Neural crest cell (in vitro differentiated cells): ENCODE data around the gene AGBL2. TPM values are rescaled to one million over a fixed set of nuclear protein-coding genes. Genes with fewer than 3 reads are reported as not detected.
"Not testable (repeated sequence)": the region's sequence is repeated elsewhere in the genome, so short reads cannot be mapped to it uniquely, and the experiment has no call there.

Experiments used
- DNase-seq: peaks from one replicate; pipeline ENCODE4 v3.0.0; 2021; ENCODE audit warnings: low read depth, mixed read lengths, low spot score
- H3K27ac Mint-ChIP-seq: one replicate; pipeline ENCODE4 v1.8.0; 2021; ENCODE audit warnings: mild to moderate bottlenecking, mixed read lengths; ENCODE audit not compliant: unreplicated experiment
- H3K27me3 Mint-ChIP-seq: 2 replicates; pipeline ENCODE4 v1.8.0; 2021; ENCODE audit warnings: low read depth, mild to moderate bottlenecking, mixed read lengths
- H3K36me3 Mint-ChIP-seq: 2 replicates; pipeline ENCODE4 v1.8.0; 2021; ENCODE audit warnings: low read depth, mild to moderate bottlenecking, mixed read lengths
- H3K4me1 Mint-ChIP-seq: 2 replicates; pipeline ENCODE4 v1.8.0; 2021; ENCODE audit warnings: mixed read lengths
- H3K4me3 Mint-ChIP-seq: one replicate; pipeline ENCODE4 v1.8.0; 2021; ENCODE audit warnings: mild to moderate bottlenecking, mixed read lengths
- H3K9me3 Mint-ChIP-seq: 2 replicates; pipeline ENCODE4 v1.8.0; 2021; ENCODE audit warnings: mixed read lengths
- CTCF ChIP-seq: fragments of 200-600 bp; sonication (generic); conservative IDR thresholded peaks from 2 replicates; pipeline ENCODE4 v1.5.0; 2021; ENCODE audit warnings: antibody characterized with exemption, mild to moderate bottlenecking
- total RNA-seq: library from RNA; stranded (reverse); gene quantifications from 2 replicates; pipeline ENCODE4 v1.2.1, GENCODE V29; 2021

Gene AGBL2
- total RNA-seq, 1 donor from 2014 or later, result 2.1 TPM

GRCh38 chr11:47649276-47649675, 65.9 kb downstream of the AGBL2 start:
- H3K4me3 Mint-ChIP-seq, result no peak overlapping the region
- no peak for DNase-seq
- H3K27me3 Mint-ChIP-seq, result no peaks in the 10 kb centered on the region
- H3K27ac Mint-ChIP-seq, result no peak overlapping the region
- H3K4me1 Mint-ChIP-seq, result no peaks in the 10 kb centered on the region
- no peak for TF ChIP-seq CTCF
- H3K9me3 Mint-ChIP-seq, result no peaks in the 10 kb centered on the region
- no peaks in the 10 kb centered on the region for H3K36me3 Mint-ChIP-seq

DNA sequence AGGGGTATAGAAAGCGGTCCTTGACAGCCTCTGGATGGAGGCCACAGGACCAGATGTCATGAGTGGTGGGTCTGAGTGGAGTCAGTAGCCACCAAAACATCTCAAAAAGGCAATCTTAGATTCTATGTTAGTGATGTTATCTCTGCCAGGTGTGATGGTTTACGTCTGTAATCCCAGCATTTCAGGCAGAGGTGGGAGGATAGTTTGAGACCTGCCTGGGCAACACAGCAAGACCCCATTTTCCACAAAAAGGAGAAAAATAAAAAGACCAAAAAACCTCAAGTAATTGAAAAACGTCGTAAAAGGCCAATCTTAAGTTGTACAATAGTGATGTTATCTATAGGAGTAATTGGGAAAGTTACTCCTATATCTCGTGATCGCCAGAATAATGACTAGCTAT, 69.2 kb downstream of the AGBL2 start:
- TF ChIP-seq CTCF, result no peak
- no peaks in the 10 kb centered on the region for H3K9me3 Mint-ChIP-seq
- no peak for DNase-seq
- no peaks in the 10 kb centered on the region for H3K27me3 Mint-ChIP-seq
- no peak overlapping the region for H3K4me3 Mint-ChIP-seq
- H3K36me3 Mint-ChIP-seq, result no peaks in the 10 kb centered on the region
- H3K27ac Mint-ChIP-seq, result peak overlapping the region; percentile 46
- H3K4me1 Mint-ChIP-seq, result peaks cover 20% of the 10 kb centered on the region

DNA sequence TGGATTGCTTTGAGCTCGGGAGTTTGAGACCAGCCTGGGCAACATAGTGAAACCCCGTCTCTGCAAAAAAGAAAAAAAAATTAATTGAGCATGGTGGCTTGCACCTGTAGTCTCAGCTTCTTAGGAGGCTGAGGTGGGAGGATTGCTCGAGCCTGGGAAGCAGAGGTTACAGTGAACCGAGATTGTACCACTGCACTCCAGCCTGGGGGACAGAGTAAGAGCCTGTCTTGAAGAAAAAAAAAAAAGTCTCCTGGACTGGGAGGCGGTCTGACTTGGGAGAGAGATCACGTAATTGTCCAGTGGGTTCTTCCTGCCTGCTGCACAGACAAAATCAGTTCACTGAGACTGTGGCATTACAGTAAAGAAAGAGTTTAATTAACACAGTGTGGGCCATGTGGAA, 69.7 kb downstream of the AGBL2 start:
- H3K4me1 Mint-ChIP-seq, result peaks cover 25% of the 10 kb centered on the region
- H3K36me3 Mint-ChIP-seq, result no peaks in the 10 kb centered on the region
- peak overlapping the region; percentile 46 for H3K27ac Mint-ChIP-seq
- no peaks in the 10 kb centered on the region for H3K9me3 Mint-ChIP-seq
- H3K27me3 Mint-ChIP-seq, result no peaks in the 10 kb centered on the region
- DNase-seq, result no peak
- no peak overlapping the region for H3K4me3 Mint-ChIP-seq
- no peak for TF ChIP-seq CTCF

DNA sequence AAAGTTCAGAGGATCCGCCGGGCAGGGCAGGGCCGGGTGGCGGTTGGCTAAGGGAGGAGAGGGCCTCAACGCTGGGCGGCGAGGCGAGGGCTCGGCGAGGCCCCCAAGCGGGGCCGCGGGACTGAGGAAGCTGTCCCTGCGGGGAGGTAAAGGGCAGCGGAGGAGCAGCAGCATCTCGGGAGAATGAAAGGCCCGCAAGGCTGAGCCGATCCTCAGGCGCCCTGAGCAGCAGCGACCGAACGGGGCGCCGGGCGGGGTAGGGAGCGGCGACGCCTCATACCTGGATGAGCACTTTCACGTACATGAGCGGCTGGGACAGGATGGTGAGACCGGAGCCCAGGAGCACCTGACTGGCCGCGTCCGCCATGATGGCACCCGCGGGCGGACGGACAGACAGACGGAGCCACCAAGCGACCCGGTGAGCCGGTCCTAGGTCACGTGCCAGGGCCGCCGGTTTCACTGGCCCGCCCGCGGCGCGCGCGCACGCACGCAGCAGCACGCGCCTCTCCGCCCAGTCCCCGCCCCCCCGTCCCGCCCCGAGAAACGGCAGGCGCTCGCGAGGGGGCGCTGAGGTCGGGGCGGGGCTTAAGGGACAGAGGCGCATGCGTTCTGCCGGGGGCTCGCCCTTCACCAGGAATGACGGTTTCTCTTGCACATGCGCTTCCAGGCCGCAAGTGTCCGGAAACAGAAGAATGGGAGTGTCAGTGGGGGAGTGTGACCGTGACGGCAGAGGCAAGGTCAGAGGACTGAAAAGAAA, 72.9 kb downstream of the AGBL2 start, which contains the start of gene MTCH2:
Gene MTCH2 (minus strand): TSS at position 461 of the 757 bp plus-strand sequence. CDS start 94 bp downstream, at position 367.
- H3K27ac Mint-ChIP-seq, result peak within 1 kb of the TSS; percentile 72
- peak within 1 kb of the TSS; percentile 92 for H3K4me3 Mint-ChIP-seq
- DNase-seq, result peak; percentile 91
- peaks cover 35% of the 10 kb centered on the region for H3K4me1 Mint-ChIP-seq
- TF ChIP-seq CTCF, result peak; percentile 51
- no peaks in the 10 kb centered on the region for H3K27me3 Mint-ChIP-seq
- peaks cover 6% of the 10 kb centered on the region for H3K36me3 Mint-ChIP-seq
- no peaks in the 10 kb centered on the region for H3K9me3 Mint-ChIP-seq

GRCh38 chr11:47641600-47642098, 73.5 kb downstream of the AGBL2 start:
- Mint-ChIP-seq H3K27me3 (no peaks in the 10 kb centered on the region), H3K9me3 (no peaks in the 10 kb centered on the region), H3K36me3 (peaks cover 6% of the 10 kb centered on the region), H3K4me1 (peaks cover 35% of the 10 kb centered on the region), H3K4me3 (peak overlapping the region; percentile 92), H3K27ac (peak overlapping the region; percentile 71)
- DNase-seq, result no peak
- no peak for TF ChIP-seq CTCF

- peaks cover 35% of the 10 kb centered on the region for H3K4me1 Mint-ChIP-seq
- not testable (repeated sequence) for H3K36me3 Mint-ChIP-seq, H3K27ac Mint-ChIP-seq
These were observed 74.7 kb downstream of the AGBL2 start for GRCh38 chr11:47640506-47640905.

GRCh38 chr11:47636331-47636730, 78.8 kb downstream of the AGBL2 start:
- H3K9me3 Mint-ChIP-seq, H3K27ac Mint-ChIP-seq, DNase-seq, H3K4me3 Mint-ChIP-seq, H3K27me3 Mint-ChIP-seq: not testable (repeated sequence)
- peaks cover 18% of the 10 kb centered on the region for H3K4me1 Mint-ChIP-seq
- peaks cover 21% of the 10 kb centered on the region for H3K36me3 Mint-ChIP-seq

More at GRCh38 chr11:47640506-47640905, 74.7 kb downstream of the AGBL2 start:
- H3K4me3 Mint-ChIP-seq, result peak overlapping the region; percentile 92
- not testable (repeated sequence) for H3K9me3 Mint-ChIP-seq, DNase-seq, H3K27me3 Mint-ChIP-seq
